HG03060 (cell line): ENCODE data around the gene ADIRF.
"Not testable (repeated sequence)": the region's sequence is repeated elsewhere in the genome, so short reads cannot be mapped to it uniquely, and the experiment has no call there.

Experiments
- ATAC-seq: cut with Tn5 transposase; IDR thresholded peaks from one replicate; pipeline ENCODE4 v1.9.1; 2021; ENCODE audit warnings: low read depth, moderate number of reproducible peaks; ENCODE audit not compliant: unreplicated experiment

The ADIRF gene

DNA sequence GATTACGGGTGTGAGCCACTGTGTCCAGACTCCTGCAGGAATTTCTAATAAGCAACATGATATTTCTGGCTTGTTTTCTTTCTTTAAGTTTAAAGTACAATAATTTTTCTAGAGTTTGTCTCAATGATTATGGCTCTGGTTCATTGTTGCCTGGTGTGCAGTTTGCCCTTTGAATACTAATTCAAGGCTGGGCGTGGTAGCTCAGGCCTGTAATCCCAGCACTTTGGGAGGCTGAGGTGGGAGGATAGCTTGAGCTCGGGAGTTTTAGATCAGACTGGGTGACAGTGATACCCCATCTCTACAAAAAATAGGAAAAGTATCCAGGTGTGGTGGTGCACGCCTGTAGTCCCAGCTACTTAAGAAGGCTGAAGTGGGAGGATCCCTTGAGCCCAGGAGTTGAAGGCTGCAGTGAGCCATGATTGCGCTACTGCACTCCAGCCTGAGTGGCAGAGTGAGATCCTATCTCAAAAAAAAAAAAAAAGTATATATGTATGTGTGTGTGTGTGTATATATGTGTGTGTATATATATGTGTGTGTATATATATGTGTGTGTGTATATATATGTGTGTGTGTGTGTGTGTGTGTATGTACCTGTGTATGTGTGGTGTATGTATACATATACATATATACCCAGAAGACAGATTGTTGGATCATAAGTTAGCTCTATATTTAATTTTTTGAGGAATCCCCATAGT is 8.2 kb downstream of the ADIRF start:
- no peak for ATAC-seq

DNA sequence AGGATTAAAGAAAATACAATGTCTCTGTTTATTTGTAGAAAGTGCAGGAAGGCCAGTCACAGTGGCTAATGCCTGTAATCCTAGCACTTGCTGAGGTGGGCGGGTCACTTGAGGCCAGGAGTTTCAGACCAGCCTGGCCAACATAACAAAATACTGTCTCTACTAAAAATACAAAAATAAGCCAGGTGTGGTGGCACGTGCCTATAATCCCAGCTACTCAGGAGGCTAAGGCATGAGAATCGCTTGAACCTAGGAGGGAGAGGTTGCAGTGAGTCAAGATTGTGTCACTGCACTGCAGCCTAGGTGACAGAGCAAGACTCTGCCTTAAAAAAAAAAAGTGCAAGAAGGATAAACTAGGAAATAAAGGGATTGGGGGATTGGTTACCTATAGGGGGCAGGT is 10.2 kb downstream of the ADIRF start:
- ATAC-seq: not testable (repeated sequence)

DNA sequence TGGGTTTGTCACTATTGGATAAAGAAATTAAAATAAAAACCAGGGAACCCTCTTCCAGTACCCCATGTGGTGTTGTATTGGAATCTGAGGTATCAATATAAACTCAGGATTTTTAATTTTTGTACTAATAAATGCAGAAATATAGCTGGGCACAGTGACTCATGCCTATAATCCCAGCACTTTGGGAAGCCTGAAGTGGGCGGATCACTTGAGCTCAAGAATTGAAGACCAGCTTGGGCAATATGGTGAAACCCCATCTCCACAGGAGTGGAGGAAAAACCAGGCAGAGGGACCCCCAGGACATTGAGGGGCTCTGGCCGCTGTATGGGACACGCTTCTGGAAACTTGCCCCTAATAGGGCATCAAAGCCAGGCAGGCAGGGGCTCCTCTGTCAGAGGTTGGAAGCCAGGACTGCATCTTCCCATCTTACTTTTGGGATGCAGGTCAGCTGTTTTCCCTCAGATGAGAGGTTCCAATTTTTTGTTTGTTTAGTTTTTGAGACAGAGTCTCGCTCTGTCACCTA is 11.1 kb downstream of the ADIRF start:
- no peak for ATAC-seq

DNA sequence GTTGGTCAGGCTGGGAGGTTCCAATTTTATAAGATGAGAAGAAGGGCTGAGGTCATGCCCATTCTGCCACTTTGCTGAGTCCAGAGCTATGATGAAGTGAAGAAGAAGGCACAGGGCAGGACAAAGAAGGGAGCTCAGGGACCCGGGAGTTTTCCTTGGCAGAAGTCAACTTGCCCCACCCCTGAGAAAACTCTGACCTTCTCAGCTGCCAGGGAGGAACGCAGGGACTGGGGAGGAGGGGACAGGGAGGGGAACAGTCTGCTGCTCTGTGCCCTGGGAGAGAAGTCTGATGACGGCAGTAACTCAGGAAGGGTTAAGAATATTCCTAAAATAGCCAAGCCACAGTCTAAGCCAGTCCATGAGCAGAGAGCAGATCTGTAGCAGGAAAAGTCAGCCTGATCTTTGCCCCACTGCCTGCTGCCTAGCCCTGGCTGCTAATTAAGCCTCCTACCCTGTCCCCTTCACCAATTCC is 11.7 kb downstream of the ADIRF start:
- no peak for ATAC-seq

DNA sequence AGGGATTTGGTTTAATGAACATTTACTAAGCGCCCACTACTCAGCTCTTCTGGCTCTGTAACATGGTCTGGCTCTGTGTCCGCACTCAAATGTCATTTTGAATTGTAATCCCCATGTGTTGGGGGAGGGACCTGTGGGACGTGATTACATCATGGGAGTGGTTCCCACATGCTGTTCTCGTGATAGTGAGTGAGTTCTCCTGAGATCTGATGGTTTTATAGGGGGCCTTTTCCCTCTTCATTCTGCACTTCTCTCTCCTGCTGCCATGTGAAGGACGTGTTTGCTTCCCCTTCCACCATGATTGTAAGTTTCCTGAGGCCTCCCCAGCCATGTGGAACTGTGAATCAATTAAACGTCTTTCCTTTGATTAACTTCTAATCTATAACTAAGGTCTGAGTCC is 12.7 kb downstream of the ADIRF start:
- ATAC-seq: not testable (repeated sequence)

DNA sequence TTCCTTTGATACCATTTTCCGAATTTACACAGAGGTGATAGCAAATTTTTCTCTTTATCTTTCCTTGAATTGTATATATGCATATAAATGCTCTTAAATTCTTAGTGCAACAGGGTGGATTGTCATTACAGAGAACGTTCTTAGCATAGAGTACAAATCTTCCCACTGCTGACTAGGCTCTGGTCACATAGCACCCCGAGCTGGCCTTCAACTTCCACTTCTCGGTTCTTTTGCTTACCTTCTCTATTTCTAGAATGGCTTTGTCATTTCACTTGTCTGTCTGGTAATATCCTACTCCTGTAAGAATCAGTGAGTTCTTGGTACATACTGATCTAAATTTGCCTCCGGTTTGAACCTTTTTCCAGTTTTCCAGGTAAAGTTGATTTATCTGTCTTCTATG is 13.4 kb downstream of the ADIRF start:
- no peak for ATAC-seq

DNA sequence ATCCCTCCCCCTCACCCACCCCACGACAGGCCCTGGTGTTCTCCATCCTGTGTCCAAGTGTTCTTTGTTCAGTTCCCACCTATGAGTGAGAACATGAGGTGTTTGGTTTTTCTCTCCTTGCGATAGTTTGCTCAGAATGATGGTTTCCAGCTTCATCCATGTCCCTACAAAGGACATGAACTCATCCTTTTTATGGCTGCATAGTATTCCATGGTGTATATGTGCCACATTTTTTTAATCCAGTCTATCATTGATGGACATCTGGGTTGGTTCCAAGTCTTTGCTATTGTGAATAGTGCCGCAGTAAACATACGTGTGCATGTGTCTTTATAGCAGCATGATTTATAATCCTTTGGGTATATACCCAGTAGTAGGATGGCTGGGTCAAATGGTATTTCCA is 16.2 kb downstream of the ADIRF start:
- ATAC-seq: not testable (repeated sequence)

DNA sequence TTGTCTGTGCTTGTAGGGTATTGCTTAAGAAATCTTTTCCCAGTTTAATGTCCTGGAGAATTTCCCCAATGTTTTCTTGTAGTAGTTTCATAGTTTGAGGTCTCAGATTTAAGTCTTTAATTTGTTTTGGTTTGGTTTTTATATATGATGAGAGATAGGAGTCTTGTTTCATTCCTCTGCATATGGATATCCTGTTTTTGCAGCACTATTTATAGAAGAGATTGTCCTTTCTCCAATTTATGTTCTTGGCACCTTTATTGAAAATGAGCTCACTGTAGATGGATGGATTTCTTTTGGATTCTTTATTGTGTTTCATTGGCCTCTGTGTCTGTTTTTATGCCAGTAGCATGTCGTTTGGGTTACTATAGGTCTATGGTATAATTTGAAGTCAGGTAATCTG is 20.2 kb downstream of the ADIRF start:
- no peak for ATAC-seq

DNA sequence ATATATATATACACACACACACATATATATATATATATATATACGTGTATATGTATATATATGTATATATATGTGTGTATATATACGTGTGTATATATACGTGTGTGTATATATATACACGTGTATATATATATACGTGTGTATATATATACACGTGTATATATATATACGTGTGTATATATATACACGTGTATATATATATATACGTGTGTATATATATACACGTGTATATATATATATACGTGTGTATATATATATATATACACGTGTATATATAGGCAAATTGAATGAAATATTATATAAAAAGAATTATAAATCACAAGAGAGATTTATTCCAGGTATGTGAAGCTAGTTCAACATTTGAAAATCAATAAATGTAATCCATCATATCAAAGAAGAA is 23.1 kb downstream of the ADIRF start:
- ATAC-seq: not testable (repeated sequence)

DNA sequence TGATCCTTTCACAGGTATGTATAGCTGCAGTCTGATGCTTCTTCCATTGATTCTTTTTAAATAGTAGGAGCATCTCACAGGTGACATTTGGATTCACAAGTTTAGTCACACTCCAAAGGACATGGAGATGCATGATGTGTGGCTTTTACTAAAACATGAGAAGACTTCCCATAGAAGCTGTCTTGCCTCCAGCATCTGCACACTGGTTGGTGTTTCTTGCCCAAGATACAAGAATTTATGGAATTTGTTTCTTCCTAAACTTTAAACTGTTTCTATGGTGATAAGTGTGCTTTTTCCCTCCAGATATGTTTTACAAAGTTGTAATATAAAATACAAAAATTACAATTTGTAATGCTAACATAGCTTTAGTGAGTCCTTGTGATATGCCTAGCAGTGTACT is 24.2 kb downstream of the ADIRF start:
- no peak for ATAC-seq

DNA sequence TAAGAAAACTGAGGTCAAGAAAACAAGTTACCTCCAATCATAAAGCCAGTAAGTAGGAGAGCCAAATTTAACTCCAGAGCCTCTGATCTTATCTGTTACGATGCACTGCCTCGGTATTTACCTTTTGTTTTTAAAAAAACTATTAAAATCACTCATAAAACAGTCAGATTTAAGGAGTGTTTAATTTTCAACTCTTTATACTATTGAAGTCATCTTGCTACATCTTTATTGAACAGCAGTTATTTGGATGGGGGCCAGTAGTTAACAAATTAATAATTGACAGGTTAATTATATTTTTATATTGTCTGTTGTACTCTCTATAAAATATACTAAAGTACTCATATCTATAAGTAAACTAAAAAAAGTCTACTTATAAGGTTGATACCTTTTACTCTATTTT is 24.6 kb downstream of the ADIRF start:
- ATAC-seq: no peak

DNA sequence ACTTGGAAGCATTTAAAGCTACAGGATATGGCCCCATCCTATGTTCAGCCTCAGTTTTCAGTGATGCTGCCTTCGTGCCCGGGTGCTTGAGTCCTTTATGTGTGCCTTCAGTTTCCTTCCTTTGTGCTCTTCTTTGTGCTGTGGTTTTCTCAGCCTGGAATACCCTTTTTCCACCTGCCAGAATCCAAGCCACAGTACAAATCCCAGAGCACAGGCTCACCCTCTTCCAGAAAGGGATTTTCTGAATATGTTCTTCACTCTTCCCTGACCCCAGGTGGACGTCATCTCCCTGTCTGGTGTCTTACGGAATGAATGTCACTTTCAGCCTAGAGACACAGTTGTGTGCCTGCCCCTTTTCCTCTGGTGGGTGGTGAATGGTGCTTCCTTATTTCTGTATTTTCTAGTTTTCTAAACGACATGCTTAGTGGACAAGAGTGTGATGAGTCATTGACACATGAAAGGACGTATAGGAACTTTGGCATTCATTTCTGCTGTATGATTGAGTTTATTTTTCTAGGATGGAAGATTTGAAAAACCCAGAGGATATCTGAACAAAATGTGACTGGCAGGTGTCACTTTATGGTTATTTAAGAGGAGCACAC is 31.6 kb downstream of the ADIRF start:
- not testable (repeated sequence) for ATAC-seq

DNA sequence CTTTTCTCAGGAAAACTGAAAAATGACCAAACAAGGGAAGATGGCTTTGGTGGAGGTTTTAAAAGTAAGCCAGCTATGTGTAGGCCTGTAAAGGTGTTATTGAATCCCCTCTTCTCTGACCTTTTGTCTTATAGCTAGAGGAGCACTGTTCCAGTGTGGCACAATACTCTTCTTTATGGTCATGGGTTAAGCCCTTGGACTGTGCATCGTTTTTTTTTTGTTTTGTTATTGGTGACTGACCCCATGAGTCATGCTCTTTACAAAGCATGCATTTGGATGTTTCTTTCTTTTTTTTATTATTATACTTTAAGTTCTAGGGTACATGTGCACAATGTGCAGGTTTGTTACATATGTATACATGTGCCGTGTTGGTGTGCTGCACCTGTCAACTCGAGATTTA is 32.2 kb downstream of the ADIRF start:
- no peak for ATAC-seq

DNA sequence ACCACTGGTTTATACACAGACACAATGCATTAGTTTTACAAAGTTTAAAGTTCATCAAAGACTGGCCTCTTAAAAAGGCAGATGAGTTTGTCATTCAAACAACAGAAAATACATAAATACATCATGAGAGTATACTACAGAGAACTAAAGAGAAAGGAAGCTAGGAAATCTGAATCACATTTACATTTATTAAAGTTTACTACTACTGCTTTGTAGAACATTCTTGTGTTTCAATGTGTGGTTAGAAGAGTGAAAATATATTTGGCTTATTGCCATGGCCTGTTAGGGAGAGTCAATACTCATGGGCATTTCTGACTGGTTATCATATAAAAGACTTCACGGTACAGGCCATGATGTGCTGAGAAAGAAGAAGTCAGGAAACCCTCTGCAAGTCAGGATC is 38.8 kb downstream of the ADIRF start:
- not testable (repeated sequence) for ATAC-seq

DNA sequence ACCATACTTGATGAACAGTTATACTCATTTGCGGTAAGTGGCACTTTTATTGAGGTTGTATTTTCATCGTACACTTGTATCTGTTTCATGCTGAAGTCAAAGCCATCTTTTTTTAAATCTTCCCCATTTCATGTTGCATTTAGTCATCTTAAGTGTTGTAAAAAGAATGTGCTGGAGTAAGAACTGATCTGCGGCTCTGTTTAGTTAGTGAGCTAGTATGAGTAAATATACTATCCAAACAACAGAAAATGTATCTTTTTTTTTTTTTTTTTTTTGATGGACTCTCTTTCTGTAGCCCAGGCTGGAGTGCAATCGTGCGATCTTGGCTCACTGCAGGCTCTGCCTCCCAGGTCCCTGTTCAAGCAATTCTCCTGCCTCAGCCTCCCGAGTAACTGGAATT is 39.4 kb downstream of the ADIRF start:
- not testable (repeated sequence) for ATAC-seq

DNA sequence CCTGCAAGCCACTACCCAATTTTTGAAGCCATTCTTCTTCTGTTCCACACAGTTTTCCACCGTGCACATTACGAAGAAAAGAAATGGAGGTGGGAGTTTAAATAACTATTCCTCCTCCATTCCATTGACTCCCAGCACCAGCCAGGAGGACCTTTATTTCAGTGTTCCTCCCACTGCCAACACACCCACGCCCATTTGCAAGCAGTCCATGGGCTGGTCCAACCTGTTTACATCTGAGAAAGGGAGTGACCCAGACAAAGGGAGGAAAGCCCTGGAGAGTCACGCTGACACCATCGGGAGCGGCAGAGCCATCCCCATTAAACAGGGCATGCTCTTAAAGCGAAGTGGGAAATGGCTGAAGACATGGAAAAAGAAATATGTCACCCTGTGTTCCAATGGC is 40.0 kb downstream of the ADIRF start:
- not testable (repeated sequence) for ATAC-seq

DNA sequence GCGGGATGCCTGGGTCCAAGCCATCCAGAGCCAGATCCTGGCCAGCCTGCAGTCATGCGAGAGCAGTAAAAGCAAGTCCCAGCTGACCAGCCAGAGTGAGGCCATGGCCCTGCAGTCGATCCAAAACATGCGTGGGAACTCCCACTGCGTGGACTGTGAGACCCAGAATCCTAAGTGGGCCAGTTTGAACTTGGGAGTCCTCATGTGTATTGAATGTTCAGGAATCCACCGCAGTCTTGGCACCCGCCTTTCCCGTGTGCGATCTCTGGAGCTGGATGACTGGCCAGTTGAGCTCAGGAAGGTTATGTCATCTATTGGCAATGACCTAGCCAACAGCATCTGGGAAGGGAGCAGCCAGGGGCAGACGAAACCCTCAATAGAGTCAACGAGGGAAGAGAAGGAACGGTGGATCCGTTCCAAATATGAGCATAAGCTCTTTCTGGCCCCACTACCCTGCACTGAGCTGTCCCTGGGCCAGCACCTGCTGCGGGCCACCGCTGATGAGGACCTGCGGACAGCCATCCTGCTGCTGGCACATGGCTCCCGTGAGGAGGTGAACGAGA is 40.9 kb downstream of the ADIRF start:
- not testable (repeated sequence) for ATAC-seq

DNA sequence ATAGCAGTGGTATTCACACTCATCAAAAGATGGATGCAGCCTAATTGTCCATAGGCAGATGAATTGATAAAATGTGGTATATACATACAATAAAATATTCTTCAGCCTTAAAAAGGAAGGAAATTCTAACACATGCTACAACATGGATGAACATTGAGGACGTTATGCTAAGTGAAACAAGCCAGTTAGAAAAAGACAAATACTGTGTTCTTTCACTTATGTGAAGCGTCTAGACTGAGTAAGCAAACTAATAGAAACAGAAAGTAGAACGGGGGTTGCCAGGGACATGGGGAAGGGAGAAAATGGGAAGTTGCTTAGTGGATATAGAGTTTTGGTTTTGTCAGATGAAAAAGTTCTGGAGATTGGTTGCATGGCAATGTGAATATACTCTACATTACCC is 45.2 kb downstream of the ADIRF start:
- ATAC-seq: not testable (repeated sequence)

DNA sequence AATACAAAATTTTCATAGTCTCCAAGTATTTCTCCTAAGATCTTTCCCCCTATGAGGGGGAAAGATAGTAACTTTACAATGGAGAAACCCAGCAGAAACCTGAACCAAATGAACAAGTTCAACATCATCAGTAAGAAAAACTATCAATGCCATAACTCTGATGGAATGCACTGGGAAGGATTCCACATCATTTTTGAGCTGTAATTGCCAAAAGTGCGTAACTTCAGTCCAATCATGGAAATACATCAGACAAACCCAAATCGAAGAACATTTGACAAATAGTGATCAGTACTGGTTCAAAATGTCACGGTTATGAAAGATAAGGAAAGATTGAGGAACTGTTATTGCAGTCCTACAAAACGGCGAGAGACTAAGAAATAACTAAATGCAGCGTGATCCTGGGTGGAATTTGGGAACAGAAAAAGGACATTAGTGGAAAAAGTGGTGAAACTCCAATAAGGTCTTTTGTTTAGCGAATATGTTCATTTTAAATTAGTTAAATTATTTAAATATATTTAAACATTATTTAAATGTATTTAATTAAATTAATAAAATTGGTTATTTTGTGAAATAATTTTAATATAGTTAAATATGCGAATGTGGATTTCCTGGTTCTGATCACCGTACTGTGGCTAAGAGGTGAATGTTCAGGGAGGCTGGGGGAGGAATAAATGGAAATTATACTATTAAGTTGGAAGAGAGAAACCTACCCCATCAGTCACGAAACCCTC is 46.9 kb downstream of the ADIRF start:
- ATAC-seq: not testable (repeated sequence)

DNA sequence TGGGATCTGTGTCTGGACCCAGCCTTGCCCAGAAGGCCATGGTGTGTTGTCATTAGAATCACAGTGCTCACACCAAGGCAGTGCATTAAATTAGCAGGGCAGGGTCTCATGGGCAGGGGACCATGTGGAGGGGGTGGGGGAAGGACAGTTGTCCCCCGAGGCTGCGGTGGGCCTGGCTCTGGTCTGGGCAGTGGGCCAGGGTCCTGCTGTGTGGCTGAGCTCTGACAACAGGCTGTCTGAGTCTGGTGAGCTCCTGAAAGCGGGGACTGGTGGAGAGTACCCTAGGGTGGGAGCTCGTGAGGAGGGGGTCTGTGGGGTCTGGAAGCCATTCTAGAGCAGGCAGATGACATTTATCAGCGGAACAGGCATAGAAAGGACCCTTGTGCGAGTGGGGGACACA is 49.8 kb downstream of the ADIRF start:
- not testable (repeated sequence) for ATAC-seq

DNA sequence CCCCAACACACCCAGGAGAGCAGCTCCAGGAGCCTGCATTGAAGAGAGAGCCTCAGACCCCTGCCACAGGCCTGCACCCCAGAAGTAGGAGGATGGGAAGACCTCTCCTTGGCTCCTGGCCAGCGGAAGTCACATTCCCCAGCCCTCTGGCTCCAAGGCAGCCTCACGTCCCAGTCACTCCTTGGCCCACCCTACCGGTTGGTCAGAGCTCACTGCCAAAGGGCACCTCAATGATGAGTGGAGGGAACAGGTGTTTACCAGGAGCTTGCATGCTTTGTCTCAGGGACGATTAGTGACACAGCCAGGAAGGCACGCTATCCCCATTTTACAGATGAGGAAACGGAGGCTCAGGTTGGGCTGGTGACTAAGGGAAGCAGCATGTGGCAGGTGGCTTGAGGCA is 50.8 kb downstream of the ADIRF start:
- not testable (repeated sequence) for ATAC-seq
